Loucy (cell line): ENCODE results near the gene MPP3.

ENCODE experiments used
- H2AFZ ChIP-seq: fragments of 200-600 bp; sonication (generic); 2 replicates; pipeline ENCODE4 v1.6.0; 2016; ENCODE audit warnings: antibody characterized with exemption, mild to moderate bottlenecking, low read length, moderate library complexity
- H3F3A ChIP-seq: fragments of 200-600 bp; 2 replicates; pipeline ENCODE4 v1.6.0; 2016; ENCODE audit warnings: antibody characterized with exemption, low read depth, mild to moderate bottlenecking
- H3K27me3 ChIP-seq: fragments of 200-600 bp; sonication (generic); 2 replicates; pipeline ENCODE4 v1.6.1; 2014; ENCODE audit warnings: low read length, mild to moderate bottlenecking; ENCODE audit not compliant: insufficient read depth, poor library complexity, severe bottlenecking
- H3K36me3 ChIP-seq: fragments of 200-600 bp; sonication (generic); 2 replicates; pipeline ENCODE4 v1.6.1; 2016; ENCODE audit warnings: low read length; ENCODE audit not compliant: insufficient read depth
- H3K4me1 ChIP-seq: fragments of 200-600 bp; sonication (generic); 2 replicates; pipeline ENCODE4 v1.5.1; 2014; ENCODE audit warnings: low read length, mild to moderate bottlenecking; ENCODE audit not compliant: insufficient read depth, poor library complexity, severe bottlenecking
- H3K4me2 ChIP-seq: fragments of 200-600 bp; sonication (generic); 2 replicates; pipeline ENCODE4 v1.6.0; 2014; ENCODE audit warnings: antibody characterized with exemption, low read length, low read depth, mild to moderate bottlenecking; ENCODE audit not compliant: poor library complexity, severe bottlenecking
- H3K4me3 ChIP-seq: fragments of 200-600 bp; sonication (generic); 2 replicates; pipeline ENCODE4 v1.5.1; 2014; ENCODE audit warnings: low read length, mild to moderate bottlenecking, mixed read lengths; ENCODE audit not compliant: poor library complexity, severe bottlenecking
- H3K79me2 ChIP-seq: fragments of 200-600 bp; sonication (generic); 2 replicates; pipeline ENCODE4 v1.6.1; 2014; ENCODE audit warnings: low read length; ENCODE audit not compliant: insufficient read depth
- H3K9ac ChIP-seq: fragments of 200-600 bp; sonication (generic); 2 replicates; pipeline ENCODE4 v1.6.0; 2014; ENCODE audit warnings: mild to moderate bottlenecking, low read depth, low read length, moderate library complexity; ENCODE audit not compliant: poor library complexity, severe bottlenecking
- H3K9me2 ChIP-seq: fragments of 200-600 bp; sonication (generic); replicated peaks from 2 replicates; pipeline ENCODE4 v1.6.1; 2016; ENCODE audit warnings: low read depth, low read length, mixed read lengths
- H3K9me3 ChIP-seq: fragments of 200-600 bp; sonication (generic); 2 replicates; pipeline ENCODE4 v1.6.1; 2014; ENCODE audit warnings: mild to moderate bottlenecking, antibody characterized with exemption, low read length, low read depth; ENCODE audit not compliant: insufficient read depth
- H4K20me1 ChIP-seq: fragments of 200-600 bp; sonication (generic); 2 replicates; pipeline ENCODE4 v1.6.0; 2014; ENCODE audit warnings: antibody characterized with exemption, low read length, mild to moderate bottlenecking; ENCODE audit not compliant: insufficient read depth, poor library complexity, severe bottlenecking
- CTCF ChIP-seq: fragments of 200-600 bp; sonication (generic); conservative IDR thresholded peaks from 2 replicates; pipeline ENCODE4 v1.5.1; 2014; ENCODE audit warnings: mild to moderate bottlenecking, antibody characterized with exemption, low read length
- EZH2phosphoT487 ChIP-seq: fragments of 200-600 bp; IDR thresholded peaks from 2 replicates; pipeline ENCODE4 v1.6.1; 2018; ENCODE audit warnings: antibody characterized with exemption, mild to moderate bottlenecking, moderate library complexity, borderline replicate concordance

Gene MPP3

GRCh38 chr17:43820759-43821158 lies 12.2 kb downstream of the MPP3 start:
- no peak overlapping the region for H3K4me3 ChIP-seq
- no peaks in the 10 kb centered on the region for H3K36me3 ChIP-seq
- no peaks in the 10 kb centered on the region for H3K9me3 ChIP-seq
- no peak overlapping the region for H3K4me2 ChIP-seq
- H4K20me1 ChIP-seq: no peaks in the 10 kb centered on the region
- no peak overlapping the region for H3K9ac ChIP-seq
- no peaks in the 10 kb centered on the region for H3K27me3 ChIP-seq
- no peaks in the 10 kb centered on the region for H3K9me2 ChIP-seq
- H3K4me1 ChIP-seq: no peaks in the 10 kb centered on the region
- no peaks in the 10 kb centered on the region for H3F3A ChIP-seq
- H2AFZ ChIP-seq: no peak overlapping the region
- TF ChIP-seq CTCF (no peak), EZH2phosphoT487 (no peak)
- no peaks in the 10 kb centered on the region for H3K79me2 ChIP-seq

GRCh38 chr17:43818966-43819365 lies 14.0 kb downstream of the MPP3 start:
- Histone ChIP-seq H3F3A (no peaks in the 10 kb centered on the region), H2AFZ (no peak overlapping the region), H3K4me1 (no peaks in the 10 kb centered on the region), H4K20me1 (no peaks in the 10 kb centered on the region), H3K4me3 (no peak overlapping the region), H3K9me3 (no peaks in the 10 kb centered on the region), H3K4me2 (no peak overlapping the region), H3K27me3 (no peaks in the 10 kb centered on the region), H3K9ac (no peak overlapping the region), H3K36me3 (no peaks in the 10 kb centered on the region), H3K9me2 (no peaks in the 10 kb centered on the region), H3K79me2 (no peaks in the 10 kb centered on the region)
- TF ChIP-seq CTCF (no peak), EZH2phosphoT487 (no peak)

- no peaks in the 10 kb centered on the region for H3K36me3 ChIP-seq
- H4K20me1 ChIP-seq: no peaks in the 10 kb centered on the region
- no peaks in the 10 kb centered on the region for H3K79me2 ChIP-seq
- no peak overlapping the region for H3K4me2 ChIP-seq
- no peak overlapping the region for H2AFZ ChIP-seq
- H3K4me3 ChIP-seq: no peak overlapping the region
- no peaks in the 10 kb centered on the region for H3K27me3 ChIP-seq
- H3K9me2 ChIP-seq: no peaks in the 10 kb centered on the region
- H3K4me1 ChIP-seq: no peaks in the 10 kb centered on the region
- no peak overlapping the region for H3K9ac ChIP-seq
- no peaks in the 10 kb centered on the region for H3K9me3 ChIP-seq
- no peaks in the 10 kb centered on the region for H3F3A ChIP-seq
- TF ChIP-seq EZH2phosphoT487: no peak
- TF ChIP-seq CTCF: no peak
Observed at GRCh38 chr17:43817826-43818225, 15.1 kb downstream of the MPP3 start.
